GM18907 (cell line): Measurements from ENCODE around the gene IL4.
"Not testable (repeated sequence)": the region's sequence is repeated elsewhere in the genome, so short reads cannot be mapped to it uniquely, and the experiment has no call there.

Experiments used
- ATAC-seq: cut with Tn5 transposase; IDR thresholded peaks from one replicate; pipeline ENCODE4 v1.9.1; 2021; ENCODE audit warnings: mild to moderate bottlenecking, moderate library complexity; ENCODE audit not compliant: unreplicated experiment

The IL4 gene

GRCh38 chr5:132673939-132674630, at the start of gene IL4:
TSS of gene IL4 (plus strand) at chr5:132673989. CDS start at chr5:132674051, 62 bp downstream.
- no peak for ATAC-seq

GRCh38 chr5:132627470-132627869, 46.3 kb upstream of the IL4 start:
- no peak for ATAC-seq

- no peak for ATAC-seq
These were observed 45.0 kb upstream of the IL4 start for GRCh38 chr5:132628814-132629213.

- ATAC-seq: peak; percentile 55
These were observed 44.4 kb upstream of the IL4 start for GRCh38 chr5:132629230-132629944.

- ATAC-seq: not testable (repeated sequence)
These were observed 40.2 kb upstream of the IL4 start for GRCh38 chr5:132633587-132633986.

GRCh38 chr5:132635873-132636272, 37.9 kb upstream of the IL4 start:
- peak; percentile 49 for ATAC-seq

- no peak for ATAC-seq
These were observed 36.5 kb upstream of the IL4 start for GRCh38 chr5:132637241-132637640.

GRCh38 chr5:132639706-132640130, 34.1 kb upstream of the IL4 start:
- peak; percentile 75 for ATAC-seq

GRCh38 chr5:132640613-132641012, 33.2 kb upstream of the IL4 start:
- no peak for ATAC-seq

- no peak for ATAC-seq
These were observed 32.5 kb upstream of the IL4 start for GRCh38 chr5:132641241-132641723.

GRCh38 chr5:132641841-132642240, 31.9 kb upstream of the IL4 start:
- ATAC-seq: no peak

GRCh38 chr5:132644177-132644576, 29.6 kb upstream of the IL4 start:
- ATAC-seq: no peak

GRCh38 chr5:132646583-132647266, 27.1 kb upstream of the IL4 start:
- ATAC-seq: no peak

GRCh38 chr5:132647473-132647872, 26.3 kb upstream of the IL4 start:
- no peak for ATAC-seq

- ATAC-seq: no peak
These were observed 25.4 kb upstream of the IL4 start for GRCh38 chr5:132648355-132648754.

- no peak for ATAC-seq
These were observed 21.8 kb upstream of the IL4 start for GRCh38 chr5:132651838-132652469.

GRCh38 chr5:132653716-132654115, 20.1 kb upstream of the IL4 start:
- no peak for ATAC-seq

- no peak for ATAC-seq
These were observed 17.7 kb upstream of the IL4 start for GRCh38 chr5:132655821-132656773.

- ATAC-seq: no peak
These were observed 16.9 kb upstream of the IL4 start for GRCh38 chr5:132656774-132657355.
